IMR-90 (cell line): Measurements from ENCODE around the gene RCHY1. TPM values are rescaled to one million over a fixed set of nuclear protein-coding genes. Genes with fewer than 3 reads are reported as not detected.

Experiments used
- ATAC-seq: fragments of 200-7000 bp; cut with Tn5 transposase; 2 replicates; pipeline ENCODE4 v1.9.1; 2020; ENCODE audit warnings: low read depth, mild to moderate bottlenecking, moderate library complexity
- BruUV-seq: library from RNA; stranded (reverse); fragments of 400-500 nt; replicated peaks from 2 replicates; lab custom pipeline; 2021; lab: Mats Ljungman, UMichigan
- CTCF ChIA-PET: fragments of 300-600 bp; formaldehyde crosslinking; extraction: SDS; loops from one replicate; lab custom pipeline; 2021; ENCODE audit warnings: antibody characterized with exemption; lab: Yijun Ruan, JAX
- POLR2A ChIA-PET: fragments of 300-600 bp; sonication (Branson Sonifier 250); formaldehyde crosslinking; loops from one replicate; lab custom pipeline; 2022; ENCODE audit warnings: antibody characterized with exemption; ENCODE audit not compliant: unreplicated experiment; lab: Charles Lee
- DNase-seq: peaks from one replicate; pipeline ENCODE4 v3.0.0; 2013
- H2AFZ ChIP-seq: replicated peaks from 2 replicates; pipeline ENCODE3; 2013; ENCODE audit warnings: low read length, mild to moderate bottlenecking; ENCODE audit not compliant: poor library complexity
- H2AK5ac ChIP-seq: 2 replicates; pipeline ENCODE4 v1.6.1; 2013; ENCODE audit warnings: low read depth, low read length, inconsistent platforms
- H2AK9ac ChIP-seq: replicated peaks from 2 replicates; pipeline ENCODE3; 2013; ENCODE audit warnings: mild to moderate bottlenecking, low read depth, low read length, moderate library complexity; ENCODE audit not compliant: poor library complexity
- H2BK120ac ChIP-seq: 2 replicates; pipeline ENCODE4 v1.6.1; 2013; ENCODE audit warnings: low read depth, low read length, inconsistent platforms
- H2BK15ac ChIP-seq: 3 replicates; pipeline ENCODE4 v1.6.1; 2013; ENCODE audit warnings: low read depth, low read length, inconsistent platforms
- H2BK20ac ChIP-seq: 2 replicates; pipeline ENCODE4 v1.6.1; 2013; ENCODE audit warnings: low read depth, mild to moderate bottlenecking, inconsistent platforms, low read length, moderate library complexity
- H2BK5ac ChIP-seq: 2 replicates; pipeline ENCODE4 v1.6.1; 2013; ENCODE audit warnings: mild to moderate bottlenecking, low read depth, low read length, inconsistent platforms; ENCODE audit not compliant: poor library complexity, severe bottlenecking
- H3K14ac ChIP-seq: replicated peaks from 2 replicates; pipeline ENCODE4 v1.6.1; 2013; ENCODE audit warnings: low read depth, low read length, inconsistent platforms
- H3K18ac ChIP-seq: 2 replicates; pipeline ENCODE4 v1.6.1; 2013; ENCODE audit warnings: low read depth, low read length, control low read depth
- H3K23ac ChIP-seq: 2 replicates; pipeline ENCODE4 v1.6.1; 2013; ENCODE audit warnings: low read depth, low read length, inconsistent platforms
- H3K27ac ChIP-seq: 2 replicates; pipeline ENCODE4 v1.5.1; 2013; ENCODE audit warnings: mild to moderate bottlenecking, control low read depth, low read length; ENCODE audit not compliant: insufficient read depth
- H3K27me3 ChIP-seq: 2 replicates; pipeline ENCODE4 v1.6.1; 2013; ENCODE audit warnings: low read length; ENCODE audit not compliant: control insufficient read depth, insufficient read depth
- H3K36me3 ChIP-seq: 2 replicates; pipeline ENCODE4 v1.6.1; 2013; ENCODE audit warnings: low read length, mixed read lengths; ENCODE audit not compliant: control insufficient read depth, insufficient read depth
- H3K4ac ChIP-seq: 2 replicates; pipeline ENCODE4 v1.6.1; 2013; ENCODE audit warnings: low read depth, low read length, inconsistent platforms
- H3K4me1 ChIP-seq: 2 replicates; pipeline ENCODE4 v1.6.1; 2013; ENCODE audit warnings: low read length, mixed read lengths; ENCODE audit not compliant: control insufficient read depth, insufficient read depth
- H3K4me2 ChIP-seq: 2 replicates; pipeline ENCODE4 v1.6.1; 2013; ENCODE audit warnings: low read depth, mild to moderate bottlenecking, control low read depth, low read length, moderate library complexity
- H3K4me3 ChIP-seq: 2 replicates; pipeline ENCODE4 v1.5.1; 2013; ENCODE audit warnings: low read depth, mild to moderate bottlenecking, control low read depth, low read length, moderate library complexity; ENCODE audit not compliant: insufficient read depth
- H3K56ac ChIP-seq: 2 replicates; pipeline ENCODE4 v1.6.1; 2013; ENCODE audit warnings: low read length, inconsistent platforms; ENCODE audit not compliant: insufficient read depth; ENCODE audit errors: extremely low read depth
- H3K79me1 ChIP-seq, 2 experiments: 2 replicates each; pipeline ENCODE4 v1.6.1; 2013; ENCODE audit warnings: low read length in 2 of 2, inconsistent platforms in 1 of 2, low read depth in 1 of 2
- H3K9ac ChIP-seq: 2 replicates; pipeline ENCODE4 v1.6.1; 2013; ENCODE audit warnings: low read depth, low read length, control low read depth
- H3K9me1 ChIP-seq: 2 replicates; pipeline ENCODE4 v1.6.1; 2013; ENCODE audit warnings: low read length, inconsistent platforms; ENCODE audit not compliant: insufficient read depth
- H3K9me3 ChIP-seq: 2 replicates; pipeline ENCODE4 v1.6.1; 2013; ENCODE audit warnings: low read length; ENCODE audit not compliant: control insufficient read depth, insufficient read depth
- H4K20me1 ChIP-seq: 2 replicates; pipeline ENCODE4 v1.6.1; 2013; ENCODE audit warnings: low read length, inconsistent platforms; ENCODE audit not compliant: insufficient read depth
- H4K5ac ChIP-seq: 2 replicates; pipeline ENCODE4 v1.6.1; 2013; ENCODE audit warnings: mild to moderate bottlenecking, low read depth, low read length, control low read depth
- H4K8ac ChIP-seq, 2 experiments: 2 replicates each; pipeline ENCODE4 v1.6.1; 2013; ENCODE audit warnings: low read depth in 2 of 2, low read length in 2 of 2, control low read depth in 1 of 2, inconsistent platforms in 1 of 2
- H4K91ac ChIP-seq: 2 replicates; pipeline ENCODE4 v1.6.1; 2013; ENCODE audit warnings: low read depth, low read length, inconsistent platforms; ENCODE audit not compliant: insufficient read depth
- CEBPB ChIP-seq: IDR thresholded peaks from 2 replicates; pipeline ENCODE4 v1.6.1; 2012; ENCODE audit warnings: low read depth, low read length, improper control_type of control experiment
- CHD1 ChIP-seq: IDR thresholded peaks from 2 replicates; pipeline ENCODE4 v1.6.1; 2012; ENCODE audit warnings: low read depth, low read length, improper control_type of control experiment
- WGBS, 2 experiments: methylation state at CpG; one replicate each; pipeline versions ENCODE4 v1.1.5 to v1.1.7; 2013; ENCODE audit warnings: missing lambda C conversion rate in 2 of 2; ENCODE audit not compliant: insufficient read length in 1 of 2; ENCODE audit errors: extremely low coverage in 2 of 2; 5-methylcytosine and 5-hydroxymethylcytosine counted together
- dilution Hi-C: fragments of 300-500 bp; cut with HindIII; formaldehyde crosslinking; loops from one replicate; pipeline ENCODE4 v1.14.3; 2018; ENCODE audit warnings: low sequenced_read_pairs; ENCODE audit not compliant: unreplicated experiment
- in situ Hi-C: fragments of 300-500 bp; cut with MboI; formaldehyde crosslinking; loops from 3 replicates; pipeline ENCODE4 v1.14.3; 2019; ENCODE audit warnings: low sequenced_read_pairs, inconsistent platforms, mixed read lengths
- intact Hi-C: fragments of 100-400 bp; cut with micrococcal nuclease; formaldehyde crosslinking; loops from 2 replicates; pipeline ENCODE4 v1.10.0; 2022
- polyA plus RNA-seq, 3 experiments: library from polyadenylated mRNA; depleted of rRNA; stranded (reverse); fragments of >200 nt; gene quantifications; 2 replicates each; pipeline ENCODE4 v1.2.3, GENCODE V29; 2012; ENCODE audit warnings: low replicate concordance in 1 of 3
- total RNA-seq: library from RNA; depleted of rRNA; stranded (reverse); fragments of >200 nt; gene quantifications from 2 replicates; pipeline ENCODE4 v1.2.3, GENCODE V29; 2012

The RCHY1 gene
- total and polyA plus RNA-seq, 2 of the 4 experiments (the other 2 are of a cell fraction), result 20.1 to 22.4 TPM

DNA sequence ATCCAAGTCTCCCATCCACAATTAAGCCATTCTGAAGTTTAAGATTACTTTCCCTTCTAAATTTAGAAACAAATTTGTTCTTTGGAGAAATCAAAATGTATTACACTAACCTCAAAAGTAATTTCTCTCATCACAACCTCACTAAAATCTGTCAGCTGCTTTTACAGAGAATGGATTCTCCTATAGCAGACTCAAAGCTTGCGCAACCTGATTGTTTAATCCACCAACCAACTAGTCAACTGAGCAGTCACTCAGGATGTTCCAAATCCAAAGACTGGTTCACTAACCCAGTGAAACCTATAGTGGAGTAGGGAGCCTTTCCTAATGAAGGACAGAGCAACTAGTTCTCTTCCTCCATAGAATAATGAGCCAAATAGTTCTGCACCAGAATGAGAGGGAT is 44.3 kb downstream of the RCHY1 start:
- intact Hi-C loops (loop anchor here (2.0 kb wide), 2 partner anchors 537 to 595 kb away; partner anchors contain the start of gene PARM1), dilution Hi-C loops (no loop called here), in situ Hi-C loops (no loop called here)
- Histone ChIP-seq H3K14ac (no peak overlapping the region), H3K9me1 (peaks cover 3% of the 10 kb centered on the region; the same call in 1 of the 2 replicates), H3K27ac (no peak overlapping the region), H2AK9ac (no peak overlapping the region), H3K36me3 (no peaks in the 10 kb centered on the region), H3K4me2 (no peak overlapping the region), H3K9me3 (no peaks in the 10 kb centered on the region), H4K5ac (no peak overlapping the region), H2AK5ac (no peak overlapping the region), H2AFZ (no peak overlapping the region), H3K4me3 (no peak overlapping the region), H4K91ac (no peak overlapping the region), H2BK5ac (no peak overlapping the region), H3K4ac (no peak overlapping the region), H3K4me1 (no peaks in the 10 kb centered on the region), H3K27me3 (no peaks in the 10 kb centered on the region), H3K18ac (no peak overlapping the region), H2BK15ac (no peak overlapping the region), H4K8ac (no peak overlapping the region), H2BK20ac (no peak overlapping the region), H3K79me1 (no peaks in the 10 kb centered on the region), H3K56ac (no peak overlapping the region), H4K20me1 (no peaks in the 10 kb centered on the region), H2BK120ac (no peak overlapping the region), H3K23ac (no peak overlapping the region), H3K9ac (no peak overlapping the region)
- DNase-seq (no peak), ATAC-seq (no peak)
- no CpG with 5 or more reads among the region's 1 CpG for WGBS, 2 experiments
- POLR2A ChIA-PET, result no interaction called here
- BruUV-seq, result no TSS peak
- TF ChIP-seq CEBPB, result peak; percentile 72
- TF ChIP-seq CHD1, result no peak
- CTCF ChIA-PET, result no interaction called here
